GM19455 (cell line): Measurements from ENCODE around the gene CACNG3.
"Not testable (repeated sequence)": the region's sequence is repeated elsewhere in the genome, so short reads cannot be mapped to it uniquely, and the experiment has no call there.

Experiments
- ATAC-seq: cut with Tn5 transposase; IDR thresholded peaks from one replicate; pipeline ENCODE4 v1.9.1; 2021; ENCODE audit not compliant: unreplicated experiment

The CACNG3 gene

GRCh38 chr16:24255456-24256371 is at the start of gene CACNG3:
Gene CACNG3 (plus strand): TSS chr16:24256335. CDS start chr16:24256755, 420 bp downstream.
- no peak for ATAC-seq

GRCh38 chr16:24206926-24207325 is 49.2 kb upstream of the CACNG3 start:
- ATAC-seq, result no peak

GRCh38 chr16:24208710-24209109 is 47.4 kb upstream of the CACNG3 start:
- ATAC-seq, result no peak

- no peak for ATAC-seq
These were observed 41.1 kb upstream of the CACNG3 start for GRCh38 chr16:24214992-24215391.

- ATAC-seq, result no peak
These were observed 39.2 kb upstream of the CACNG3 start for GRCh38 chr16:24216961-24217360.

GRCh38 chr16:24217461-24217860 is 38.7 kb upstream of the CACNG3 start:
- ATAC-seq, result no peak

- ATAC-seq, result no peak
These were observed 37.8 kb upstream of the CACNG3 start for GRCh38 chr16:24218299-24218698.

GRCh38 chr16:24221219-24221618 is 34.9 kb upstream of the CACNG3 start:
- no peak for ATAC-seq

- no peak for ATAC-seq
These were observed 27.6 kb upstream of the CACNG3 start for GRCh38 chr16:24228514-24228913.

GRCh38 chr16:24232936-24233335 is 23.2 kb upstream of the CACNG3 start:
- no peak for ATAC-seq

- no peak for ATAC-seq
These were observed 21.4 kb upstream of the CACNG3 start for GRCh38 chr16:24234737-24235136.

- ATAC-seq, result no peak
These were observed 20.3 kb upstream of the CACNG3 start for GRCh38 chr16:24235806-24236205.

- ATAC-seq, result not testable (repeated sequence)
These were observed 17.3 kb upstream of the CACNG3 start for GRCh38 chr16:24238846-24239245.

- no peak for ATAC-seq
These were observed 9.1 kb upstream of the CACNG3 start for GRCh38 chr16:24246911-24247607.

- ATAC-seq, result no peak
These were observed 2.9 kb upstream of the CACNG3 start for GRCh38 chr16:24253192-24253591.

- no peak for ATAC-seq
These were observed 1.8 kb downstream of the CACNG3 start for GRCh38 chr16:24257958-24258357.

- ATAC-seq, result no peak
These were observed 2.7 kb downstream of the CACNG3 start for GRCh38 chr16:24258791-24259190.

- no peak for ATAC-seq
These were observed 6.7 kb downstream of the CACNG3 start for GRCh38 chr16:24262816-24263215.

GRCh38 chr16:24270721-24271442 is 14.7 kb downstream of the CACNG3 start:
- ATAC-seq, result no peak

GRCh38 chr16:24272379-24272778 is 16.2 kb downstream of the CACNG3 start:
- ATAC-seq, result no peak

- no peak for ATAC-seq
These were observed 17.5 kb downstream of the CACNG3 start for GRCh38 chr16:24273508-24274182.
